ENCODE measurements around the gene FAM209A.
"Not testable (repeated sequence)": the region's sequence is repeated elsewhere in the genome, so short reads cannot be mapped to it uniquely, and the experiment has no call there.

The FAM209A gene, protein sequence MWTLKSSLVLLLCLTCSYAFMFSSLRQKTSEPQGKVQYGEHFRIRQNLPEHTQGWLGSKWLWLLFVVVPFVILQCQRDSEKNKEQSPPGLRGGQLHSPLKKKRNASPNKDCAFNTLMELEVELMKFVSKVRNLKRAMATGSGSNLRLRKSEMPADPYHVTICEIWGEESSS

DNA sequence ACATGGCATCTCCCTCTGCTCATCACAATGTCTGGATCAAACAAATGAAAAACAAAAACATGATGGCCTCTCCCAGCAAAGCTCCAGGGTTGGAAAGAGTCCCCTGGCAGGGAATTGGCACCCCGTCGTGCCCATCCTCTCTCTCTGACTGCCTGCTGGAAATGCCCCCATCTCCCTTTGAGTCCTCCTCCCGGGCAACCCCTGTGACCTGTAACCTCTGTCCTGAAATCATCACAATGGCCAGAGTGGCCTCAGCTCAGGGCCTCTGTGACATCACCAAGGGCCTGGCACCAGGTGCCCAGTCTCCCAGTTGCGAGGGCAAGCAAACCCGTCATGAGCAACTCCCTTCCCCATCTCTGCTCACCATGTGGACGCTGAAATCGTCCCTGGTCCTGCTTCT is at the start of gene FAM209A:
TSS of gene FAM209A (plus strand) at position 301 of the 400 bp plus-strand sequence. CDS start at position 366, 65 bp downstream.
- not testable (repeated sequence) for DNase-seq (ENCODE audit: low read depth, low spot score)

DNA sequence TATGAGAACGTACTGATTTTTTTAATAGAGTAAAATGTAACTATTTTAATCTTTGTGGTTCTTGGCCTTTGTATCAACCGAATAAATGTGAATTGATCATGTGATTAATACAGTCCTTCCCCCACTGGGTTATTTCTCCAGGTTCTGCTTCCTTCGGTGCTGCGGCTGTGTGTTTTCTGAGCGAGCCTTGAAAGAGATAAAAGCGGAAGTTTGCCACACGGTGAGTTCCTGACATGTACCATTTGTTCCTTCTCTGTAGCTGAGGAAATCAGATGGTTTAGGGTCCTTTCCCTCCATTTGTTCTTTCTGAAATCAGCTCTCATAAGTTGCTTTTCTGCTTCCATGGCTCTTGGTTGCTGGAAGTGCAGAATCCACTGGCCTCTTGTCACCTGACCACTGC is 40.6 kb upstream of the FAM209A start:
- DNase-seq (ENCODE audit: low read depth, low spot score) = no peak

DNA sequence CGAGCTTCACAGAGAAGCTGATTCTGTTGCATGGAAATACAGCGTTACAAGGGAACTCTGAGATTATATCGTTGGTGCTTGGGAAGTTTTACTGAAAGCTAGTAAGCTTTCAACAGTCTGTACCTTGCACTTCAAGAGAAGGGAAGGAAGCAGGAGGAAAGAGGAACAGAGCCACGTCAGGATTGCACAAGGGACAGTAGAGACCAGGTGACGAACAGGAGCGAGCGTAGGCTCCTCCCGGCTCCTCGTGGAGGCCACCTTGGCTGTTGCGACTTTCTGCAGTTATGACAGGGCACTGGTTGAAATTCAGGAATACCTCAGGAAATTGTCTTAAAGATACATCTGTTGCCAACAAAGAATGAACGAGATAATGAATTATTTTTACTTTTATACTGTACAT is 37.3 kb upstream of the FAM209A start:
- no peak for DNase-seq (ENCODE audit: low read depth, low spot score)

DNA sequence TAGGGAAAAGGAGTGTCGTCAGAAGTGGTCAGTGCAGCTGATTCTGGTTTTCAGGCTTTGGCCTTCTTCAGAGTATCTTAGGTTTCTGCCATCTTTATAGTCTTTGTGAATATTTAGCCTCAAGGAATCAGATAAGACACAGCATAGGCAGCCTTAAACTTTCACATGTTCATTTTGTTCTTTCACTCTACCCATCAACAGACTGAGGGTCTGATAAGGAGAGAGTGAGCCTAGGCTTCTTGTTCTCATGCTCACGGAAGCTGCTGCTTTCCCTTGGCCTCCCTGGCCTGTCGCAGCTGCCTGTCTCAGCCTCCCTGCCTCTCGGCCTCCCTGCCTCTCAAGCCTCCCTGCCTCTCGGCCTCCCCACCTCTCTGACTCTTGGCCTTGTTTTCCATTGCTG is 36.0 kb upstream of the FAM209A start:
- no peak for DNase-seq (ENCODE audit: low read depth, low spot score)

DNA sequence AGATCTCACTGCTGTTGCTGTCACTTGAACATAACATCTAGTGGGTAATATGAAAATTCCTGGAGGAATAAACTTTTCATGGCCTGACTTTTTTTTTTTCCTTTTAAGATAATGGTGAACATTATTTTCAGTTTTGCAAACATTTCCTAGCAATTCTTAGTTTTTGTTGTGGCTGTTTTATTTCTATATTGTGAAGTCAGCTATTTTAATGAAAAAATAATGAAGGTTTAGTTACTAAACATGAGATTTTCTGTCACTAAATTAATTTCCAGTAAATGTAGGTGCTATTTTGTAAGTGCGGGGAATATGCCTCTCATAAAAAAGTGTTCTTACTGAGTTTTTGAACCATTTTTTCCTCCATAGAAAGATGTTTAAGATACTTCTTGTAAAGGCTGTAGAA is 23.4 kb upstream of the FAM209A start:
- DNase-seq (ENCODE audit: low read depth, low spot score) = no peak

DNA sequence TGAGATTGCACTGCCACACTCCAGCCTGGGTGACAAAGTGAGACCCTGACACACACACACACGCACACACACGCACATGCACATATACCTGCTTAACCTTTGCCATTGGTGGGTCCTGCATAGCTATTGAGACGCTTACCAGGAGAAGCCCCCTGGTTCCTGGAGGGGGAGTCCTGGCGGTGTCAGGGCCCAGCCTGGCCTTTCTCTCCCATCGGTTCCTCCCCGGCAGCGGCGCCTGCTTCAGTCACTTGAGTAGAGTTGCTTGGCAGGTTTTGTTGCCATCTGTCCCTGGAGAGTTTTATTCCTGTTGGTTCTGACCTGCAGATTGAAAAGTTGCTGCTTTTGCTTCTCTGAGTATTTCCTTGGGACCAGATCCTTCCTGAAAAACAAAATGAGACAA is 20.6 kb upstream of the FAM209A start:
- DNase-seq (ENCODE audit: low read depth, low spot score) = no peak

DNA sequence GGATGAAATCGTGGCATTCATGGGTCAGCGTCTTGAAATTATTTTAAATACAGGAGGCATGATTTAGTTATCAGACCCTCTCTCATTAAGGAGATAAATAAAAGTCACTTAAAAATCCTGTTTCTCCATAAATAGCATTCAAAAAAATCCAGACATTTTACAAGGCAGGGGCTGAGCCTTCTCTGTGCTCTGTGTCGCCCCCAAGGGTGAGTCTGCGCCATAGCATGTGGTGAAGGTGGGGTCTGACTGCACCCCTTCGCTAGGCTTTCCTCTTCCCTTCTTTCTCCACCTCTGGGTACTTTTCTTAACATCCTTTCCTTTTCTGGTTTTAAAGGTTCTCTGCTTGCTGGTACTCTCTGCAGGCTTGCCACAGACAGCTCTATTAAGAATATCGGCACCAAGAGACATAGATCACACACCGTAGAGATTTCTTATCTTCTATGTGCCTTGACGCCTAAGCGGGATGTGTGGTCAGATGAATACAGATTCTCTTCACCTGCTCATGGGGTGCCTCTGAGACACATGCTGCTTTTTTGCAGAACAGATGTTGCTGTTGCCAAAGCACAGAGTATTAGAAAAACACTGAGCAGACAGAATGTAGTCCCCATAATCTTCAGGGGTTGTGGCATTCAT is 20.1 kb upstream of the FAM209A start:
- no peak for DNase-seq (ENCODE audit: low read depth, low spot score)

DNA sequence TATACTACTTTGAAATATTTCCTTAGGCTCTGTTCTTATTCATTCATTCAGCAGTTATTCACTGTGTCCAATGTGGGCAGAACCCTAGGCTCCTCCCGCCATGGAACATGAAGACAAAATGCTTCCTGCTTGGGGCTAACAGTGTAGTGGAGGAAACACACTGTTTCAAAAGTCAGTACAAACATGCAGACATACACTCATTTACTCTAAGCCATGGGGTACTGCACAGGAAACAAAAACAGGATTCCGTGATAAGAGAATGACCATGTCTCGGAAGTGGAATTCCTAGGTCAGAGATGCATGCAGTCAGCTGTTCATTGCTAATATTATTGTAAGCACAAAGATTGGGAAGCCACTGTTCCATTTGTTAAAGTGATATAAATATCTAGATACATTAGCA is 18.4 kb upstream of the FAM209A start:
- no peak for DNase-seq (ENCODE audit: low read depth, low spot score)

DNA sequence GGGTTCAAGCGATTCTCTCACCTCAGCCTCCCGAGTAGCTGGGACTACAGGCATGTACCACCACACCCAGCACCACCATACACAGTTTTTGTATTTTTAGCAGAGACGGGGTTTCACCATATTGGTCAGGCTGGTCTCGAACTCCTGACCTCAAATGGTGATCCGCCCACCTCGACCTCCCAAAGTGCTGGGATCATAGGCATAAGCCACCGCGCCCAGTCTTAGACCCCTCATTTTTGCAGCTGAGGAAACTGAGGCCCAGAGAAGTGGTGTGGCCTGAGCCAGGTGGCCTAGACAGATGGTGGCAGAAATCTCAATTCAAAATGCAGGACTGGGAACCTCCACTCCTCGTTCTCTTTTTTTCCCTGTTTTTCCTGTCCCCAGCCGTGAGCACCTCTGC is 12.6 kb upstream of the FAM209A start:
- DNase-seq (ENCODE audit: low read depth, low spot score) = no peak

DNA sequence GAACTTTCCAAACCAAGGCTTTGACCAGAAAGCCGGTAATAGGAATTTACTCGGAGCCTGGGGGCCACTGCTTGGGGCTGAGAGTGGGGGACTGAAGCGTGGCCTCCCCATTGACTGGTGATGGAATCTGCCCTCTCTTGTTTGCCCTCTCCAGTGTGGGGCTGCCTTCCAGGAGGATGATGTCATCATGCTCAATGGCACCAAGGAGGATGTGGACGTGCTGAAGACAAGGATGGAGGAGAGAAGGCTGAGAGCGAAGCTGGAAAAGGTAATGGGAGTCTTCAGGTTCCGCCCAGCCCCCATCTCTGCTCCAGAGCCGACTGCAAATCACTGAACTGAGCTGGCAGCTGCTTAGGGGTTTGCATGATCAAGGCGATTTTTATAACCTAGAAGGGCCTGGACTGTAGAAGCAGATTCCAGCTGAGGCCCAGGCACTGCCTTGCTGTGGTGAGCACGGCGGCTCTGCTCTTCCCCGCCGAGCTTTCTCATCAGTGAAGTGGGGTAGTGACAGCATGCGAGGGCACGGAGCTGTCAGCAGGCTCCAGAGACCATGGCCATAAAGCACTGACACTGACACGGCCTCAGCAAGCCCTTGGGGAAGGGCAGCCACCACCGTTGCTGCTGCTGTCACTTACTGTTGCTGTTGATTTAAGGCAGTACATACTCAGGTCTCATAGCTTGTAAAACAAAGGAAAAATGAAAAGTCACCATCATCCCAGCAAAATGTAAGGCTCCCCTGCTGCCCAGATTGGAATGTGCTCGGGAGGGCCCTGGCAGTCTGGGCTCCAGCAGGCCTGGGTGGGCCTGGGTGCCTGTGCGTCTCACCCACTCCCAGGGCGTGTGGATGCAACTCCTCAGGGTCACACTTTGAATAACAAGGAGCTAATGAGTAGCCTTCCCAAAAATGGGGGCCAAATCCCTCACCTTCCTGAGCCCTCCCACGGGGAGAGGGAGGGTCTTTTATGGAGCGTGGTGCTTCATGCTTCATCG is 11.1 kb upstream of the FAM209A start:
- DNase-seq (ENCODE audit: low read depth, low spot score) = no peak

DNA sequence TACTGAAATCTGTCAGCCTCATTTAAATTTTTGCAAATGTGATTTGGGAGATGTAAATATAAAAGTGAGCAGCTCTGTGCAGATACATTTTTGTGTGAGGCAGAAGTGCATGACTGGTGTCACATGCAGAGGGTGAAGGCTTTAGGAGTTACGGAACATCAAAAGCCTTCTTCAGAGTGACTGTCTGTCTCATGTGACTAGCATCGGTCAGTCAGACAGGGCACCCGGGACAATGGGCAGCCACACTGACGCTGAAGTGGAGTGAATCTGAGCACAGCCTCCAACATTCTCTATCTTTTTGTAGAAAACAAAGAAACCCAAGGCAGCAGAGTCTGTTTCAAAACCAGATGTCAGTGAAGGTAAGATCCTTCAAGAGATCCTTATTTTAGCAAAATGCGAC is 7.9 kb upstream of the FAM209A start:
- DNase-seq (ENCODE audit: low read depth, low spot score) = no peak

DNA sequence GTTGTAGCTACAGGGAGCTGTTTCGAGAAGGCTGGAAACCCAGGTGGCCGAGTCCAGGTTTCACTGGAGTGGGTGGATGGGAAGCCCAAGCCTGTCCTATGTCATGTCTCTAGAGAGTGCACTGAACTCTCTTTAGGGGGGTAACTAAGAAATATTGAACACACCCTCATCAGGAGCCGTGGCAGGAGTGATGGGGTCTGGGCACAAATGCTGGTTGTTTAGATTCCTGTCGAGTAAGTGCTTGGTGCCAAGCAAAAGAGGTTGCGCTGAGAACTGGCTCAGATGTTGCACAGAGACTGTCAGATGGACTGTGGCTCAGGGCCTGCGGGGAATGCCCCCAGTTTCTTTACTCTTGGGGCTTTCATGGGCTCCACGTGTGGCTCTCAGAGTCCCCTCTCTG is 7.3 kb upstream of the FAM209A start:
- DNase-seq (ENCODE audit: low read depth, low spot score) = no peak

DNA sequence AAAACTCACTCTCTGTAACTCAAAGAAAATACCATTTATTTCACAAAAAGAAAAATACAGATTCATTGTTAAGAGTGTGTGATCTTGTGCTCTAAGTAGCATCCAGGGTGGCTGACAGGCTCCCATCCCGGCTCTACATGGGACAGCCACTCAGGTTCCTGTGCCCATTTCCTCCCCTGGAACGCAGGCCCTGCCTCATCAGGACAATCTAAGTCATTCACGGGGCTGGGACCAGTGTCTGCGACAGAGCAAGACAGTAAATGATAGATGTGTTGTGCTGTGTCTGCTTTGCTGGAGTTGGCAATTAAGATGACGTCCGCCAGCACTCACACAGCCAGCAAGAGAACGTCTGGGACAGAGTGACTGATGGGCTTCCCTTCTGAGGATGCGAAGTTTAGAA is 6.9 kb upstream of the FAM209A start:
- DNase-seq (ENCODE audit: low read depth, low spot score) = no peak

DNA sequence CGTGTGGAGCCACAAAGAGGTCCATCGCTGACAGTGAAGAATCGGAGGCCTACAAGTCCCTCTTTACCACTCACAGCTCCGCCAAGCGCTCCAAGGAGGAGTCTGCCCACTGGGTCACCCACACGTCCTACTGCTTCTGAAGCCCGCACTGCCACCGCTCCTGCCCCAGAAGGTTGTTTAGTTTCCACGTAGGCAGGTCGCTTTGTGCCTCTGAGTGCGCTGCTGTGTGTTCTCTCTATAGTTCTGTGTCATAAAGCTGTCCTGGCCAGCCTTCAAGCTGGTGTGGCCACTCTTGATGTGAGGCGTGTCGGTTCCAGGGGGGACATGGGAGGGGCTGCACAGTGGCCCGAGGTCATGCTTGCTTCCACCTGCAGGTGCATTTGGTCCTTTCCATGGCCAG is 6.4 kb upstream of the FAM209A start:
- DNase-seq (ENCODE audit: low read depth, low spot score) = no peak

DNA sequence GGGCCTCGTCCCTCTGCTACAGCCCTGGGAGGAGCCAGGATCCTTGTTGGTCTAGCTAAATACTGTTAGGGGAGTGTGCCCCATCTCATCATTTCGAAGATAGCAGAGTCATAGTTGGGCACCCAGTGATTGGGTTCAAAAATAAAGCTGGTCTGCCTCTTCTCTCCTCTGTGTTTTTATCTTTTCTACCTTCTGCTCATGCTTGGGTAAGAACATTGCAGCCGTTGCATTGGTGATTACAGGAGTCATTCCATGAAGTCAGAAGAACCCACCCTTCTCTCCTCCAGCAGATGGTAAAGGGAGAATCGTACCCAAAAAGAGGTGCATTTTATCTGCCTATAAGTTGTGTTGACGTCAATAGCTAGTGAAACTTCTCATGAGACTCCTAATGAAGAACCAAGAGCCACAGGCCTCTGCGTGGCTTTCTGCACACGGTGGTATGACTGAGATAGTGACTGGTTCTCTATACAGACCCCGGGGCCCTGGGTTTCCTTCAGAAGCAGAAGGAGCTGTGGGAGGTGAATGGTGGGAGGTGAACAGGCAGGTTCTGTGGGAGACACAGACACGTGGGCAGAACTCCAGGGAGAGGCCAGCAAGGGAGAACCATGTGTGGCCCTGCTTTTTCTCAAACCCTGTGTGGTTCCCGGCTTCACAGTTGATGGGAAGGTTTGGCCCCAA is 5.7 kb upstream of the FAM209A start:
- DNase-seq (ENCODE audit: low read depth, low spot score) = no peak

DNA sequence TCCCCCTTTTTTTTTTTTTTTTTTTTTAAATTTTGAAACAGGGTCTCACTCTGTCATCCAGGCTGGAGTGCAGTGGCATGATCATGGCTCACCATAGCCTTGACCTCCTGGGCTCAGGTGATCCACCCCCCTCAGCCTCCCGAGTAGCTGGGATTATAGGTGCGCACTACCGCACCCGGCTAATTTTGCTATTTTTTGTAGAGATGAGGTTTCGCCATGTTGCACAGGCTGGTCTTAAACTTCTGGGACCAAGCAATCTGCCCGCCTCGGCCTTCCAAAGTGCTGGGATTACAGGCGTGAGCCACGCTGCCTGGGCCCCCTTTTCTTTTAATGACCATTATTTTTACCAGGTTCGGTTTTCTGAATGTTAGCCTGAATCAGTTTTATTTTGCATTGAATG is 5.0 kb upstream of the FAM209A start:
- no peak for DNase-seq (ENCODE audit: low read depth, low spot score)

DNA sequence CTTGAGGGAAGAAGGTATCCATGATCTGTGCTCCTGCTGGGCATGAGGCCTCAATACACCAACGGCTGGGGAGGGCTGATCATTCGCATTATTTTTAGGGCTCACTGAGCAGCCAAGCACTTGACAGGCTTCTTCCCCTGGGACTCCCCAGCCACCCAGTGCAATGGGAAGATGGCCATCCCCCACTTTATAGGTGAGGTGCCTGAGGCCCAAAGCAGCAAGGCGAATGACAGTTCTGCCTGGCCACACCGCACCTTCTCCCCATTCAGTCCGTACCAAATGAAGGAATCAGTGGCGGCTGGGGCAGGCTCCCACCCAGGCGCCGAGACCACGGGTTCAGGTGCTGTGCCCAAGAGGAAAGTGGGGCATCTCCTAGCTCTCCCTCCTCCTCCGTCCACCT is 4.4 kb upstream of the FAM209A start:
- no peak for DNase-seq (ENCODE audit: low read depth, low spot score)

DNA sequence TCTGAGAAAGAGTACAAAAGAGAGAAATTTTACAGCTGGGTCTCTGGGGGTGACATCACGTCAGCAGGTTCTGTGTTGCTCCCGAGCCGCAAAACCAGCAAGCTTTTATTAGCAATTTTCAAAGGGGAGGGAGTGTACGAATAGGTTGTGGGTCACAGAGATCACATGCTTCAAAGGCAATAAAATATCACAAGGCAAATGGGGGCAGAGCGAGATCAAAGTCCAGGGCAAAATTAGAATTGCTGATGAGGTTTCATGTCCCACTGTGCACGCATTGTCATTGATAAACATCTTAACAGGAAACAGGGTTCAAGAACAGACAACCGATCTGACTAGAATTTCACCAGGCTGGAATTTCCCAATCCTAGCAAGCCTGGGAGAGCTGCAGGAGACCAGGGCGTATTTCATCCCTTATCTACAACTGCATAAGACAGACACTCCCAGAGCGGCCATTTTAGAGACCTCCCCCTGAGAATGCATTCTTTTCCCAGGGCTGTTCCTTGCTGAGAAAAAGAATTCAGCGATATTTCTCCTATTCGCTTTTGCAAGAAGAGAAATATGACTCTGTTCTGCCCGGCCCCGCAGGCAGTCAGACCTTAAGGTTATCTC is 3.7 kb upstream of the FAM209A start:
- not testable (repeated sequence) for DNase-seq (ENCODE audit: low read depth, low spot score)

DNA sequence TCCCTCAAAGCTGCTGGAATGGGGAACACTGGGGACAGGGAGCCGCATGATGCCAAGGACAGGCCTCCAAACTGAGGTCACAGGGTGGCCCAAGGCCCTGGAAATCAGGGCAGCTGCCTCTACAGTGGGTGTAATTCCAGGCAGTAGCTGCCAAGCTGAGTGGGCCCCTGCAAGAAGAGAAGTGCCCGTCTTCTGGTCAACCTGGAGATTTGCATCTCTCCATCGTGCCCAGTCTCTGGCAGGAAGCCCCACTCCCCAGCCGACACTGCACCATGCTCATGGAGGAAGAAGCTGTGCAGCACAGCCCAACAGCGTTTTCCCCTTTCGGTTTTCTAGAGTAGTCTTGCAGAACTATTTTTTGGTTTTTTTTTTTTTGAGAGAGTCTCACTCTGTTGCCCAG is 2.2 kb upstream of the FAM209A start:
- DNase-seq (ENCODE audit: low read depth, low spot score) = no peak

DNA sequence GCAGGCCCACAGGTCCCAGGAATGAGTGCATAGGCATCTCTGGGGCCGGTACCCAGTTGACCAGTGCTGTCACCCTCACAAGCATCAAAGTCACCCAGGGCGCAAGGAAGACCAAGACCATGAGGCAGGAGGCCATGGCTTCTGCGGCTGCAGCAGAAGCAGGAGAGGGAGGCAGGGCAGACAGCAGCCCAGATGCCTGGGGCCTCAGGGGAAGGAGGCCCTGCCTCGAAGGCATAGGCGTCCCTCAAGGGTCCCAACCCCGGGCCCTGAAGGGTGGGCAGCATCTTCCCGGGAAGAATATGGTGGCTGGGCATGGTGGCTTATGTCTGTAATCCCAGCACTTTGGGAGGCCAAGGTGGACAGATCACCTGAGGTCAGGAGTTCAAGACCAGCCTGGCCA is 3.0 kb downstream of the FAM209A start:
- DNase-seq (ENCODE audit: low read depth, low spot score) = no peak

DNA sequence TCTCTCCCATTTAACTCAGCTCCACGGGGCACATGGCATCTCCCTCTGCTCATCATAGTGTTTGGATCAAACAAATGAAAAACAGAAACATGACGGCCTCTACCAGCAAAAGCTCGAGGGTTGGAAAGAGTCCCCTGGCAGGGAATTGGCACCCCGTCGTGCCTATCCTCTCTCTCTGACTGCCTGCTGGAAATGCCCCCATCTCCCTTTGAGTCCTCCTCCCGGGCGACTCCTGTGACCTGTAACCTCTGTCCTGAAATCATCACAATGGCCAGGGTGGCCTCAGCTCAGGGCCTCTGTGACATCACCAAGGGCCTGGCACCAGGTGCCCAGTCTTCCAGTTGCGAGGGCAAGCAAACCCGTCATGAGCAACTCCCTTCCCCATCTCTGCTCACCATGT is 8.4 kb downstream of the FAM209A start, which contains the start of gene FAM209B:
TSS of gene FAM209B (plus strand) at position 301 of the 400 bp plus-strand sequence. CDS start at position 397, 96 bp downstream.
- DNase-seq (ENCODE audit: low read depth, low spot score) = not testable (repeated sequence)

DNA sequence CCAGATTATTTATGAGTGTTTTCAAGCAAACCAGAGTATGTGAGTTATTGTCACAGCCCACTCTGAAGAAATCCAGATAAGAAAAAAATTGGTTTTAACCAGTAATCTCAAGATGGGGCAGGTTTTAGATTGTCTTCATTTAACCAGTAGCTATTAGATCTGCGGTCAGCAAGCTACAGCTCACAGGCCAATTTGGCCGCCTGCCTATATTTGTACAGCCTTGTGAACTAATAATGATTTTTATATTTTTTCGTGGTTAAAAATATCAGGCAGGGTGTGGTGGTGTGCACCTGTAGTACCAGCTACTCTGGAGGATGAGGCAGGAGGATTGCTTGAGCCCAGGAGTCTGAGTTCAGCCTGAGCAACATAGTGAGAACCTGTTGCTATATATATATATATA is 13.5 kb downstream of the FAM209A start:
- DNase-seq (ENCODE audit: low read depth, low spot score) = no peak

Data from brain pericyte (primary cell).